Frontal cortex (tissue), 4 donors: ENCODE measurements around the gene GNAO1. TPM values are rescaled to one million over a fixed set of nuclear protein-coding genes. Genes with fewer than 3 reads are reported as not detected.

ENCODE experiments used
- DNase-seq, 2 donors: peaks; one replicate each; pipeline ENCODE4 v3.0.0; 2012; ENCODE audit warnings: low spot score in 2 of 2
- FAIRE-seq: peaks from 2 replicates; lab custom pipeline; 2012; peaks lifted over from hg19 to GRCh38; lab: Jason Lieb, UNC
- small RNA-seq: library from RNA; depleted of rRNA; stranded (forward); fragments of <200 nt; gene quantifications from one replicate; pipeline ENCODE3, GENCODE V24; 2014
- total RNA-seq: library from RNA; depleted of rRNA; stranded (reverse); fragments of >200 nt; gene quantifications from one replicate; pipeline ENCODE4 v1.2.3, GENCODE V29; 2014
- donor health status: control.
- donor health status: control.
- donor health status: control.

Gene GNAO1
- total RNA-seq, 1 donor from 2014 or later, result 54.2 TPM

GRCh38 chr16:56405977-56406672, 214.8 kb downstream of the GNAO1 start:
- FAIRE-seq (no peak), DNase-seq (no peak)

Small RNAs within 50 kb of the gene (small RNA-seq; reads per million reads assigned to genes)
- gene MIR3935, result not detected

Other genes with a start within 250 kb of the GNAO1 start
- 336 TPM for gene AMFR, start 234.1 kb downstream of the GNAO1 start, total RNA-seq